ENCODE data around the gene TUBB4B.
A peak's percentile ranks its signal among the peaks of the same experiment; 100 is the strongest.

The TUBB4B gene

DNA sequence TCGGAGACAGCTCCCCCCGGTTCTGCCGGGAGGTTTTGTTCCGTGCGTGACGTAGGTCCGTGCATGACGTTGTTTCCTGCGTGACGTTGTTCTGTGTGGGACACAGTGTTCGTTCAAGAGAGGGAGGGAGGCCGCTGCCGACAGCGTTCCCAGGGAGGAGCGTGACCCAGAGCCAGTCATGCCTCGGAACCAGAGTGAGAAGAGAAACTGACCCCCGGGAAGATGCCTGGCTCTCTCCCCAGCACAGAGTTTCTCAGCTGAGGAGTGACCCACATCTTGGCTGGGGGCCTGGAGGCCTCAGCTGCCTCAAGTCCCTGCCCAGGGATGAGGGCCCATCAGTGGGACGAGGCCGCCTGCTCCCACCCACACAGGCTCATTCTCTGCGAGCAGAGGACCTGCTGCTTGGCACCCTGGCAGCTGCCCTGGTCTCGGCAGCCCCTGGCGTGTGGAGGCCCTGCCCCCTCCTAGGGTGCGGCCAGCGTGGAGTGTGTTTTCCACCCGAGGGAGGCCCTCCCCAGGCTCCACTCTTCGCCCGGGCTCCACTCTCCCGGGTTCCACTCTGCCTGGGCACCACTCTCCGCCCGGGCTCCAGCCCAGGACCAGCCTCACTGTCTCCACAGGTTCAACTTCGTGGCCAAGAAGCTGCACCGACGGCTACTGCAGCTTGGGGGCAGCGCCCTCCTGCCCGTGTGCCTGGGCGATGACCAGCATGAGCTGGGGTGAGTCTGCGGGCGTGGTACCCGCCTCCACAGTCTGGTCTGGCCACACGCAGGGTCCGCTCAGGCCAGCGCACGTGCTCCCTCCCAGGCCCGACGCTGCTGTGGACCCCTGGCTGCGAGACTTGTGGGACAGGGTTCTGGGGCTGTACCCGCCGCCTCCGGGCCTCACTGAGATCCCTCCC is 27.7 kb upstream of the TUBB4B start:
- no peak for DNase-seq

- DNase-seq: no peak
These were observed 26.5 kb upstream of the TUBB4B start for GRCh38 chr9:137214620-137215019.

DNA sequence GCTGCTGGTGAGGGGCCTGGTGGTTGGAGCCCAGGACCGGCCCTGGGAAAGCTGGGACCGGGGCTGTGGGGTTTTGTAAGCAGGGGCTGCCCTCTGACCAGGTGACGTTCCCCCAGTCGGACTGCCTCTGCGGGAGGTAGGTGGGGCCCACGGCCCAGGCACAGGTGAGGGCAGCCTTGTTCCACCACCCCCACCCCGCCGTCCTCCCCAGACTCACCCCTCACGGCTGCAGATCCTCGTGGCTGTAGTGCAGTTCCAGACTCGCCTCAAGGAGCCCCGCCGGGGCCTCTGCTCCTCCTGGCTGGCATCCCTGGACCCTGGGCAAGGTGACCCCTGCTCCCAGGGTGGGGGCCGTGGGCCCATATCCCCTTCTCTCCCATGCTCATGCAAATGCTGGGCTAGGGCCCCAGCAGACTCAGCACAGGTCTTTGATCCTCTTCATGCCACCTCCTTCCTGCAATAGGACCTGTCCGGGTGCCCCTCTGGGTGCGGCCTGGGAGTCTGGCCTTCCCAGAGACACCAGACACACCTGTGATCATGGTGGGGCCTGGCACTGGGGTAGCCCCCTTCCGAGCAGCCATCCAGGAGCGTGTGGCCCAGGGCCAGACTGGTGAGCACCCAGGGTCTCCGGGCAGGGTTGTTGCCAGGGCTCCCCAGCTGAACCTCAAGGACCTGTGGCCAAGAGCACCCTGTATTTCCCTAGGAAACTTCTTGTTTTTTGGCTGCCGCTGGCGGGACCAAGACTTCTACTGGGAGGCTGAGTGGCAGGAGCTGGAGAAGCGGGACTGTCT is 25.7 kb upstream of the TUBB4B start:
- no peak for DNase-seq

DNA sequence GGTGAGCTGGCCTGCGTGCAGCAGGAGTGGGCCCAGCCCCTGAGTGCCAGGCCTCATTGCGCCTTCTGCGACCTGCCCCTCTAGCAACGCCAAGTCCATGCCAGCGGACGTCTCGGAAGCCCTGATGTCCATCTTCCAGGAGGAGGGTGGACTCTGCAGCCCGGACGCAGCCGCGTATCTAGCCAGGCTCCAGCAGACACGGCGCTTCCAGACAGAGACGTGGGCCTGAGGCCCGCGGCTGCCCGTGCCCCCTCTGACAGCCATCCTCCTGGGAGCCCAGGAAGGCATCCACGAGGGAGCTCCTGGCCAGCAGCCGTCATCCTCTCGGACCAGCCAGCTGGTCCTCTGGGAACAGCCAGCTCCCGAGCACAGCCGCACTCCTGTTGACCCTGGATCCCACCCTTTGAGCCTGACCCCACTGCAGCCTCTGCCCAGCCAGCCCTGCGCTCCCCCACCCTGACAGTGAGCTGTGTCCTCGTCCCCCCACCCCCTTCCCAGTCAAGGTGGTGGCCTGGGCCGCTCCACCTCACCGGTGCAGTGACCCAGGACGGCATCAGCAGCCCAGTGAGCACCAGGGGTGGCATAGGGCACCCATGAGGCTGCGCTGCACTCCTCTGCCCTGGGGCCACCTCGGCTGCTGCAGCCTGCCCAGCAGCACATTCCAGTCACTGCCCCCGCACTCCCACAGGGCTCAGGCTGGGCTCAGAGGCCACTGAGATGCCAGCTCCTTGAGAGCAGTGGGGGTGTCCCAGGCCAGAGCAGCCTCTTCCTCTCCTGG is 24.7 kb upstream of the TUBB4B start:
- DNase-seq: no peak

GRCh38 chr9:137217276-137218211 is 23.5 kb upstream of the TUBB4B start:
- no peak for DNase-seq

DNA sequence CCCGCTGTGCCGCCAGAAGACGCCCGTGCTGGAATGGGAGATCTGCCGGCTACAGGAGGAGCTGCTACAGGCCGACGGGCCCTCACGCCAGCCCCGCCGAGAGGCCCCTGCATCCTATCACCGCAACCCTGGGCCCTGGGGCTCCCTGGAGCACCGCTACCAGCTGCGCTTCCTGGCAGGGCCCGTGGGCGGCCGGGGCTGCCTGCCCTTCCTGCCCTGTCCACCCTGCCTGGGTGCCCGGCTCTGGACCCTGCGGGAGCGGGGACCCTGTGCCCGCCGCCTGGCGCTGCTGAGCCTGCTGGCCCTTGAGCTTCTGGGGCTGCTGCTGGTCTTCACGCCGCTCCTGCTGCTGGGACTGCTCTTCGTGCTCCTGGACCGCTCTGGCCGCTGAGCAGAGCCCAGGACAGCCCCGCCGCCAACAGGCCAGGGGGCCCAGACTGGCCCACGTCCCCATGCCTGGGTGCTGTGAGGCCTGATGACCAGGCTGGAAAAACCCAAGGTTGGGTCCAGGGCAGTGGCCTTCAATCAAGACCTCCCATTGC is 22.8 kb upstream of the TUBB4B start:
- DNase-seq: no peak

DNA sequence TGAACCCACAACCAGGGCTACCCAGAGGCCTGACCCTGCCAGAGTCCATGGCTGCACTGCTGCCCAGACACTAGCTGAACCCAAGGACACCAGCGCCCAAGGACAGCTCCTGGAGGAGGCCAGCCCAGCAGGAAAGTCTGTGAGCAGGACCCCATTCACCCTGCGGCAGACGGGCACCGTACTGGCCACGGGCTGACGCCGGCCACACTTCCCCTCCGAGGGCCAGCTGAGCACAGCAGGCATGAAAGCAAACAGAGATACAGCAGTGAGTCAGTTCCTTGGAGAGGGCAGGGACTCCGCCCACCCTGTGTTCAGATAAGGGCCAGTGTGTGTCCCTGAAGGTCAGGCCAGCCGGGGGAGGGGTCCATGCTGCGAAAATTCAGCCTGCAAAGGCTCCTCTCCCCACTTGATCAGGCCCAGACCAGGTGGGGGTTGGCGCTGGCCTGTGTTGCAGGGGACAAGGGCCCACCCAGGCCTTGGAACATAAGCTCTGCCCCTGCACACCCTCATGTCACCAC is 22.3 kb upstream of the TUBB4B start:
- no peak for DNase-seq

DNA sequence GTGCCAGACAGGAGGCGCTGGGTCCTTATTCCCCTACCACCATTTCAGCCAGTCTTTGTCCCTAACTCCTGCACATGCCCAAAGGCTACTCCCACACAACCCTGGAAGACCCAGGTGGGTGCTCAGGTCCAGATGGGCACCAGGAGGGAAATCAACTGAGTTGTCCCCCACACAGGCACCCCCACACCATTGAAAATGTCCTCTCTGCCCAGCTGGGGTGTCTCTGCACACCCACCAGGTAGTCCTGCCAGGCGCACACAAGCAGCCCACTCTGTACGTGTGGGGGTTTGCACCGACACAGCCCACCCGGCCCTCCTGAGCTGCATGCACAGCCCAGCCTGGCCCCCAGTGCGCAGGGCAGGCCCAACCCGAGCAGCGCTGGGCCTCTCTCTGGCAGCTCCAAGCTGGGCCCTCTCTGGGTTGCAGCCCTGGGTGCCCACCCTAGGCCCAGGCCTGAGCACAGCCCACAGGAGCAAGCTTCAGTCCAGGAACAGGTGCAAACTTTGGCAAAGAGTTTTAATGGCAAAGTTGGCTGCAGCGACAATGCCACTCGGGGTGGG is 21.2 kb upstream of the TUBB4B start:
- DNase-seq: no peak

DNA sequence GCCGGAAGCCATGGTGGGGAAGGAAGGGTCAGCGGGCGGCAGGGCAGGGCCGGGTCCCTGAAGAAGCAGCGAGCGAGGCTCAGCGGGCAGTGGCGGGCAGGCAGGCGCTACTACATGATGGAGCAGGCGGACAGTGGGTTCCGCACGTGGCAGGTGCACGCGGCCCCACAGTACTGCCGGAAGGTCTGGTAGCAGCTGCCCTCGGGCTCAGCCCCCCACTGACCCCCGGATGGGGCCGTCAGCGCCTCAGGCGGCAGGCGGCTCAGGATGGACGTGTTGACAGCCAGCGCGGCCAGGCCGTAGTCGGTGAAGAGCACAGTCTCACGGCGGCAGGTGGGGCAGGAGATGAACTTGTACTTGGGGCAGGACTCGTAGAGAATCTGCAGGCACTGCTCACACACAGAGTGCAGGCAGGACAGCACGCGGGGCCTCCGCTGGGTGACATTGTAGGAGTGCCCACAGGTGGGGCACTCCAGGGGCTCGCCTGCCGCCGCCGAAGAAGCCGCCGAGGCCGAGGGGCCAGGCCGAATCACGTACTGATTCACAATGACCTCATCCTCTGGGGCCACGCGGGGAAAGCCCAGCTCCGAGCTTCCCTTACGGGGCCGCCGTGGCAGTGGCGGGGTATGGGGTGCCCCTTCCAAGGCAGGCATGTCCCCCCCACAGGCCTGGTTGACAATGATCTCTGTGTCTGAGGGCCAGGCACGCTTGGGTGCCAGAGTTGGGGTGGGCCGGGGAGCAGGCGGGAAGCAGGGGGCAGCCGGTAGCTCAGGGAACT is 20.6 kb upstream of the TUBB4B start:
- no peak for DNase-seq

DNA sequence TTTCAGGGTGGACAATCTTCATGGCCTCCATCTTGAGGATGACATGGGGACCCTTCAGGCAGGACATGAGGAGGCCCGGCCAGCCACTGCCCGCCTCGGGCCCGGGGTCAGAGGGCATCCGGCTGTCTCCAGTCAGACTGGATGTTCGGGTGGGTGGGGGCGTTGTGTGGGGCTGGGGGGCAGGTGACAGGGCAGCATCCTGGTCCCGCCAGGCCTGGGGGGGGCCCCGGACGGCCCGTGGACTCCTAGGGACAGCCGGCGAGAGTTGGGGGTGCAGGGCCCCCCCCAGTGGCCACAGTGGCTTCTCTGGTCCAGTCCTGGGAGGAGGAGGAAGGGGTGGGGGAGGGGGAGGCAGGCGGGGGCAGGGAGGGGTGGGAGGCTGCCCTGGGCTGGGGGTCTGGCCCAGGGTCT is 20.0 kb upstream of the TUBB4B start:
- DNase-seq: no peak

- peak; percentile 48 for DNase-seq
These were observed 19.5 kb upstream of the TUBB4B start for GRCh38 chr9:137221506-137222111.

DNA sequence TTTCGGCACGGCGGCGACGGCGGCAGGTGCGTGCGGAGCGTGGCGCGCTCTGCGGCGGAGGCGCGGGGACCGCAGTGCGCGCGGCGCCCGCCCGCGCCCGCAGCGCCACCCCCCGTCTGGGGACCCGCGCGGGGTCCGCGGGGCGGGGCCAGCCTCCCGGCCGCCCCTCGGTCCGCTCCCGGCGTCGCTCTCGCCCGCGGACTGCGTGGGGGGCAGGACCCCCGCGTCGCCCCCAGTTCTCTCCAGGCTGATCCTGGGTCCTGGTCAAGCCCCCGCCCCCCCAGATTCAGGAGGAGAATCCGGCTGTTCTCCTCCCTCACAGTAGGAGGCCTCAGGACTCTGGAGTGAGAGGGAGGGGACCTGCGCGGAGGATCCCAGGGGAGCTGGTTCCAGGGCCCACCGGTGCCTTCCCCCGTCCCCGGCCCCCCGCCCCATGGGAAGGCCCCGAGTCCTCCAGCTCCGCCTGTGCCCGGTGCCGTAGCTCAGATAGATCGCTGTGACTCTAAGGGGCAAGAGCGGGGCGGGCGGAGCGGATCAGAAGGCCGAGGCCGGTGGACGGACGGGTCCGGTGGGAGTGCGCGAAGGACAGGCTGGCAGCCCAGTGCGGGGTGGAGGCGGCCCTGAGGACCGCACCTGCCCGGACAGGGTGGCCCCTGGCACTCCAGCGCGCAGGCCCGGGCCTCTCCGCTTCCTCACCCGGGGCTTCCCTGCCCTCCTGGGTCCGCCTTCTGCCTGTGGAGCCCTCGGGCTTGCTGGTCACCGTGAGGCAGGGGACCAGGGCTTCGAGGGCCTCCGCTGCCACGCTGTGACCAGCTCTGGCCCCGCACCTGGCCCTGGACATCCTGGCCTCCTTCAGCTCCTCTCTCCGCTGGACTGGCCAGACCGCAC is 18.7 kb upstream of the TUBB4B start, which contains the start of gene RNF208:
TSS of gene RNF208 (minus strand) at position 51 of the 888 bp plus-strand sequence. CDS start 1,028 bp downstream, outside the sequence.
- peak; percentile 44 for DNase-seq

DNA sequence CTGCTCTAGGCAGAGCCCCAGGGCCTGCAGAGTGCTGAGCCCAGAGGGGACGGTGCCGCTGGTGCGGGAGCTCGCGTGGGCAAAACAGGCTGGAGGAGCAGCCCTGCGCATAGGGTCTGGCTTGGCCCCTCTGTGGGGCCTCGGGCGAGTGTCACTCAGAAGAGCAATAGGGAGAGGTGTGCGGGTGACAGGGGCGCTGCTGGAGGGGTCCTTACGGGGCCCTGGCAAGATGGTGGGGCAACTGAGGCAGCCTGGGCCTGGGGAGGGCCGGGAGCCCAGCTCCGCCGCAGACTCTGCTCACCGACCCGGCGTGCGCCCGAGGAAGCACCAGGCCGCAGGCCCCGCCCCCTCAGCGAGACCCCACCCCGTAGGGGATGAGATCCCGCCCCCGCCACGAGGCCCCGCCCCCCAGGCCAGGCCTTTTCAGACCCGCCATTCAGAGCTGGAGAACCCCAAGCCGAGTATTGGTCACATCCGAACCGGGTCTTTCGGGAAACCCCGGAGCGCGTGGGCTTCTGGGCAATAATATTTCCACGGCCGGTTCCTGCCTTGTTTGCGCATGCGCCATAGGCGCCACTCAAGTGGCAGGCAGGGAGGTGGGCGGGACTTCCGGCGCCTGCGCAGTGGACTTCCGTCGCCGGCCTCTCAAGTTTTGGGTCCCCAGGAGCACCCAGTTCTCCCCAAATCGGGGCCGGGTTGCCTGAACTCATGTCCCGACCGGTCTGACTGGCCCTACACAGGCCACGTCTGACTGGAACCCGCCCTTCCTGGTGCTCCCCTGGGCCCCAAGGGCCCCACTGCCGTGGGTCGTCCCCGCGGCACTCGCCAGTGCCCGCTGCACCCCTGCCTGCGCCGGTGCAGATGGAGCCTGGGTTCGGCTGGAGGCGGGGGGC is 17.8 kb upstream of the TUBB4B start:
- DNase-seq: peak; percentile 99

- DNase-seq: peak; percentile 36
These were observed 16.0 kb upstream of the TUBB4B start, which contains the start of gene CYSRT1 for GRCh38 chr9:137224830-137225694. CYSRT1 (plus strand) TSS chr9:137225174; CDS start chr9:137225622, 448 bp downstream.

DNA sequence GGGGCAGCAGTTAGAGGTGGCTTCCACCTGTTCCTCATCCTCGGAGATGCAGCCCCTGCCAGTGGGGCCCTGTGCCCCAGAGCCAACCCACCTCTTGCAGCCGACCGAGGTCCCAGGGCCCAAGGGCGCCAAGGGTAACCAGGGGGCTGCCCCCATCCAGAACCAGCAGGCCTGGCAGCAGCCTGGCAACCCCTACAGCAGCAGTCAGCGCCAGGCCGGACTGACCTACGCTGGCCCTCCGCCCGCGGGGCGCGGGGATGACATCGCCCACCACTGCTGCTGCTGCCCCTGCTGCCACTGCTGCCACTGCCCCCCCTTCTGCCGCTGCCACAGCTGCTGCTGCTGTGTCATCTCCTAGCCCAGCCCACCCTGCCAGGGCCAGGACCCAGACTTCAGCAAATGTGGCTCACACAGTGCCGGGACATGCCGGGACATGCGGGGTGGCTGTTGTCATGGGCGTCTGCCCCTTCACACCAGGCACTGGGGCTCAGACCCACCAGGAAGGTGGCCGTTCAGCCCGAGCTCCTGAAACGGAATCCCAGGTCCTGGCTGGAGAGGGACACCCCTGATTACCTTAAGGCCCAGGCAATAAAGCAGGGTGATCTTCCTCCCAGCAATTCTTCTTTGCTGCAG is 15.3 kb upstream of the TUBB4B start:
- no peak for DNase-seq
